Vagina (tissue), 2 donors: ENCODE measurements around the gene CSNK1A1. TPM values are rescaled to one million over a fixed set of nuclear protein-coding genes. Genes with fewer than 3 reads are reported as not detected.

Source experiments
- DNase-seq, 2 donors: peaks; one replicate each; pipeline ENCODE4 v3.0.0-alpha.2; 2017; ENCODE audit errors: extremely low spot score in 2 of 2
- H3K27ac ChIP-seq: fragments of 200-600 bp; sonication (generic); one replicate; pipeline ENCODE4 v1.5.1; 2019
- H3K27me3 ChIP-seq: fragments of 200-600 bp; sonication (generic); one replicate; pipeline ENCODE4 v1.5.1; 2019
- H3K36me3 ChIP-seq, 2 donors: fragments of 200-600 bp; sonication (generic); one replicate each; pipeline ENCODE4 v1.5.1; 2017 to 2019
- H3K4me1 ChIP-seq: fragments of 200-600 bp; sonication (generic); one replicate; pipeline ENCODE4 v1.5.1; 2019
- H3K4me3 ChIP-seq, 2 donors: fragments of 200-600 bp; sonication (generic); 1 replicate in 1 of 2; 2 replicates in 1 of 2; pipeline ENCODE4 v1.5.1; 2016 to 2019
- H3K9me3 ChIP-seq: fragments of 200-600 bp; sonication (generic); one replicate; pipeline ENCODE4 v1.5.1; 2019
- POLR2A ChIP-seq, 2 donors: fragments of 450-650 bp; IDR thresholded peaks; one replicate each; pipeline ENCODE4 v1.6.1; 2017; ENCODE audit warnings: antibody characterized with exemption in 2 of 2, mild to moderate bottlenecking in 2 of 2, moderate library complexity in 2 of 2
- POLR2AphosphoS5 ChIP-seq, 2 donors: sonication (generic); formaldehyde crosslinking; IDR thresholded peaks; one replicate each; pipeline ENCODE4 v1.9.0; 2017; ENCODE audit warnings: antibody characterized with exemption in 2 of 2, mild to moderate bottlenecking in 2 of 2, low read depth in 1 of 2; ENCODE audit not compliant: insufficient read depth in 1 of 2
- intact Hi-C: fragments of 100-400 bp; cut with DNase I; formaldehyde crosslinking; loops from one replicate; pipeline ENCODE4 v1.15.1; 2023
- total RNA-seq: library from RNA; depleted of rRNA; stranded (reverse); fragments of >200 nt; gene quantifications from one replicate; pipeline ENCODE4 v1.2.3, GENCODE V29; 2016
- TF ChIP-seq, protein P1 (sequence below), 3 experiments: fragments of 450-650 bp in 2 of 3; fragments of 200-600 bp in 1 of 3; sonication (generic) in 1 of 3; IDR thresholded peaks; one replicate each; pipeline ENCODE4 v1.5.1; 2017 to 2019; ENCODE audit warnings: antibody characterized with exemption in 3 of 3, mild to moderate bottlenecking in 2 of 3, moderate library complexity in 2 of 3

Gene CSNK1A1
- total RNA-seq, 1 donor from 2014 or later = 223 TPM

DNA sequence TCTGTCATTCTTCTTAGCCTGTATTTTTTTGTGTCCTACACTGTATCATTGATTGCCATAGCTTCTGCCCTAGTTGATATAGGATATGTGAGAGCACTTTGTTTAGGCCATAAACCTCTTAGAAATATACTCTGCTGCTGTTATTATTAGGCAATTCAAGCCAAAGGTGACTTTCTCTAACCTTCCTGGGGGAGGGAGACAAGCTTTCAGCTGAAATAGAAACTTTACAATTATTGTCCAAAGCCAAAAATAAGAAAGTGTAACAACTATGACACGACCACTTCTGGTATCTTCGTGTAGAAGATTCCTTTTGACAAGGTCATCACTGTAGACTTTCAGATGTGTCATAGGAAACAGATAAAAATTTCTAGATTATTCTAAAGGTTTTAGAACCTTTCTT lies 12.2 kb upstream of the CSNK1A1 start:
- Histone ChIP-seq H3K36me3 (no peaks in the 10 kb centered on the region), H3K27me3 (no peaks in the 10 kb centered on the region), H3K4me3 (no peak overlapping the region), H3K4me1 (peaks cover 49% of the 10 kb centered on the region), H3K27ac (peak overlapping the region; percentile 86), H3K9me3 (no peaks in the 10 kb centered on the region)
- DNase-seq = no peak
- intact Hi-C loops = loop anchor here (5.0 to 10.0 kb wide), 2 partner anchors 121 to 299 kb away; no protein-coding TSS in a partner anchor
- TF ChIP-seq POLR2A (IDR thresholded peaks at IDR 0.05) (no peak), POLR2AphosphoS5 (IDR thresholded peaks at IDR 0.05; ENCODE audit: insufficient read depth in 1 of 2, low read depth in 1 of 2) (no peak)
- TF ChIP-seq, protein P1, sequence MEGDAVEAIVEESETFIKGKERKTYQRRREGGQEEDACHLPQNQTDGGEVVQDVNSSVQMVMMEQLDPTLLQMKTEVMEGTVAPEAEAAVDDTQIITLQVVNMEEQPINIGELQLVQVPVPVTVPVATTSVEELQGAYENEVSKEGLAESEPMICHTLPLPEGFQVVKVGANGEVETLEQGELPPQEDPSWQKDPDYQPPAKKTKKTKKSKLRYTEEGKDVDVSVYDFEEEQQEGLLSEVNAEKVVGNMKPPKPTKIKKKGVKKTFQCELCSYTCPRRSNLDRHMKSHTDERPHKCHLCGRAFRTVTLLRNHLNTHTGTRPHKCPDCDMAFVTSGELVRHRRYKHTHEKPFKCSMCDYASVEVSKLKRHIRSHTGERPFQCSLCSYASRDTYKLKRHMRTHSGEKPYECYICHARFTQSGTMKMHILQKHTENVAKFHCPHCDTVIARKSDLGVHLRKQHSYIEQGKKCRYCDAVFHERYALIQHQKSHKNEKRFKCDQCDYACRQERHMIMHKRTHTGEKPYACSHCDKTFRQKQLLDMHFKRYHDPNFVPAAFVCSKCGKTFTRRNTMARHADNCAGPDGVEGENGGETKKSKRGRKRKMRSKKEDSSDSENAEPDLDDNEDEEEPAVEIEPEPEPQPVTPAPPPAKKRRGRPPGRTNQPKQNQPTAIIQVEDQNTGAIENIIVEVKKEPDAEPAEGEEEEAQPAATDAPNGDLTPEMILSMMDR (IDR thresholded peaks at IDR 0.05) = no peak

DNA sequence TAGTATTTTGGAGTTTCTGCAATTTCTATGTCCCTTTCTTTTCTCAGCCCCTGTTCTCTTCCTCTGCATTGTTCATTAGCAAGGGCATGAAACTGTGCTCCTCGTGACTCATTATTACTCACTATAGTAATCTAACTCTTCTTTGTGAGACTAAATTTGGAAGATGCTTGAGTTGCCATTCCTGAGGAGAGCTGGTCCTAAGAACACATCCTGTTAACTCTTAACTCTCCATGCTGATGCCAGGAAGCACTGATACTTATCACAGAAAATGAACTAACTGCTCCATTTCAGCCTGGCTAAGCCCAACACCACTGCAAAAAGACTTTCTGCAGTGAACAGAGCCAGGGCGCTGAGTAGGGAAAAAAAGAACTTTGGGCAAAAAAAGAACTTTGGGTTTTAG lies 10.6 kb upstream of the CSNK1A1 start:
- TF ChIP-seq POLR2A (IDR thresholded peaks at IDR 0.05) = no peak
- TF ChIP-seq, protein P1 (IDR thresholded peaks at IDR 0.05) = no peak
- peak in 1 of 2 donors; percentile 98 for TF ChIP-seq POLR2AphosphoS5 (IDR thresholded peaks at IDR 0.05; ENCODE audit: insufficient read depth in 1 of 2, low read depth in 1 of 2)
- H3K9me3 ChIP-seq = no peaks in the 10 kb centered on the region
- no peak overlapping the region for H3K4me3 ChIP-seq
- H3K4me1 ChIP-seq = peaks cover 49% of the 10 kb centered on the region
- no peaks in the 10 kb centered on the region for H3K36me3 ChIP-seq
- peak overlapping the region; percentile 86 for H3K27ac ChIP-seq
- peak in 1 of 2 donors; percentile 84 for DNase-seq
- H3K27me3 ChIP-seq = no peaks in the 10 kb centered on the region
- intact Hi-C loops = loop anchor here (5.0 to 10.0 kb wide), 2 partner anchors 120 to 297 kb away; no protein-coding TSS in a partner anchor

DNA sequence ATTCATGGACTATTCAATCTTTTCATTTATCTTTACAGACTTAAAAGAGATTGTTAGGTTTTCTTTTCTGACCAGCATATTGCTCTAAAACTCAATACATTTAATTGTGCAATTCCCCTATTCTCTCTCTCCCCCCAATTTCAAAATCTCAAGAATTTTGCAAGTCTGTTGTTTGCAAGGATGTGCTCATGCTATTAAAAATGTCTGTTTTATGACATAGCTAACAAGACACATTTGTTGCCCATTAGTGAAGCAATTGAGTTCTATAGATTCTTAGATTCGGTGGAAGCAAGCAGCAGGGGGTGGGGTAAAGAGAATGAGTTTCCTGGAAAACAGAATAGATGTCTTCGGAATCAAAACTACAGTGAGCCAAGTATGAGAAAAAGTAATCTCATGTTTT lies 8.5 kb upstream of the CSNK1A1 start:
- no peak for TF ChIP-seq POLR2A (IDR thresholded peaks at IDR 0.05)
- no peak for TF ChIP-seq POLR2AphosphoS5 (IDR thresholded peaks at IDR 0.05; ENCODE audit: insufficient read depth in 1 of 2, low read depth in 1 of 2)
- TF ChIP-seq, protein P1 (IDR thresholded peaks at IDR 0.05) = no peak
- intact Hi-C loops = loop anchor here (5.0 to 10.0 kb wide), 2 partner anchors 117 to 295 kb away; no protein-coding TSS in a partner anchor
- H3K4me1 ChIP-seq = peaks cover 45% of the 10 kb centered on the region
- H3K36me3 ChIP-seq = no peaks in the 10 kb centered on the region
- H3K9me3 ChIP-seq = no peaks in the 10 kb centered on the region
- peak overlapping the region; percentile 2 for H3K27ac ChIP-seq
- no peak overlapping the region for H3K4me3 ChIP-seq
- no peaks in the 10 kb centered on the region for H3K27me3 ChIP-seq
- no peak for DNase-seq

DNA sequence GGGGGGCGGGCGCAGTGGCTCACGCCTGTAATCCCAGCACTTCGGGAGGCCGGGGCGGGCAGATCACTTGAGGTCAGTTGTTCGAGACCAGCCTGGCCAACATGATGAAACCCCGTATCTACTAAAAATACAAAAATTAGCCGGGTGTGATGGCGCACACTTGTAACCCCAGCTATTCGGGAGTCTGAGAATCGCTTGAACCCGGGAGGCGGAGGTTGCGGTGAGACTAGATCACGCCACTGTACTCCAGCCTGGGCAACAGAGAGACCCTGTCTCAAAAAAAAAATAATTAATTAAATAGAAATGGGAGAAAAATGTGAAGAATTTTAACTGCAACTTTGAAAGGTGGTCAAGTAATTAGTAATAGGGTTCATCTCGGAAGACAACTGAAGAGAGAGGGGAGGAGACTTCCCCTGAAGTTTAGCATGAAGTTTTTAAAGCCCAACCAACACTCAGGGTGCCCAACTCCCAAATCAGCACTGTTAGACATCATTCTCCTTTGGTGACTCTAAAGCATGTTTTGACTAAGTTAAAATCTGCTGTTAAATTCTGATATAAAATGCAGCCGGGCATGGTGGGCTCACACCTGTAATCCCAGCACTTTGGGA lies 1.4 kb upstream of the CSNK1A1 start:
- Histone ChIP-seq H3K9me3 (no peaks in the 10 kb centered on the region), H3K36me3 (peaks cover 0 to 15% of the 10 kb centered on the region in 2 donors), H3K4me1 (peaks cover 24% of the 10 kb centered on the region), H3K27me3 (no peaks in the 10 kb centered on the region), H3K4me3 (no peak overlapping the region), H3K27ac (no peak overlapping the region)
- TF ChIP-seq, protein P1 (IDR thresholded peaks at IDR 0.05) = no peak
- TF ChIP-seq POLR2AphosphoS5 (IDR thresholded peaks at IDR 0.05; ENCODE audit: insufficient read depth in 1 of 2, low read depth in 1 of 2) (no peak), POLR2A (IDR thresholded peaks at IDR 0.05) (no peak)
- DNase-seq = no peak
- intact Hi-C loops = loop anchor here (5.0 kb wide), 1 partner anchor 175 kb away; the partner anchor contains the start of gene IL17B

DNA sequence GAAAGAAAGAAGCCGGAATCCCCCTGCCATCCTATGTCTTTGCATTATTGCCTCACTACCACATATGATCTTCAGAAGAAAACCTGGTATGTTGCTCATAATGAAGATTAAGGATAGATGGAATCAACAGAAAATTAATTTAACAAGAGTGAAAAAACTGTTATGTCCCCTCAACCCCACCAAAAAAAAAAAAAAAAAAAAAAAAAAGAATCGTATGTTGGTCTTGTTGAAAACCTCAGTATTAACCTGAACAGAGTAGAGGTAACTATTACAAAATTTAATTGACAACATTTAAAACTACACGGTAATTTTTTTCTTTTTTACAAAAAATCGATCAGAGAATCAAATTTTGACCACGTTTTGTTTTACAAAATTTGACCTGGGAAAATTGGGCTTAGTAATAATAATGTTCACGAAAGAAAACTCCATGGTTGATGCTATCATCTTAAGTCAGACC lies 827 bp upstream of the CSNK1A1 start:
- Histone ChIP-seq H3K36me3 (peaks cover 0 to 15% of the 10 kb centered on the region in 2 donors), H3K27ac (peak overlapping the region; percentile 99), H3K4me3 (peak overlapping the region; percentile 90 to 91), H3K4me1 (peaks cover 30% of the 10 kb centered on the region), H3K9me3 (no peaks in the 10 kb centered on the region), H3K27me3 (no peaks in the 10 kb centered on the region)
- TF ChIP-seq, protein P1 (IDR thresholded peaks at IDR 0.05) = no peak
- intact Hi-C loops = loop anchor here (5.0 kb wide), 1 partner anchor 175 kb away; the partner anchor contains the start of gene IL17B
- DNase-seq = no peak
